Psoas muscle (tissue), 8 donors: ENCODE measurements around the gene PPRC1. TPM values are rescaled to one million over a fixed set of nuclear protein-coding genes. Genes with fewer than 3 reads are reported as not detected.

Experiments used
- ATAC-seq, 4 donors: fragments of 200-7000 bp; cut with Tn5 transposase; one replicate each; pipeline ENCODE4 v1.9.1; 2020; ENCODE audit warnings: moderate library complexity in 3 of 4, mild to moderate bottlenecking in 2 of 4
- DNase-seq, 2 donors: peaks; one replicate each; pipeline ENCODE4 v3.0.0-alpha.2; 2020
- H3K27ac ChIP-seq: fragments of 200-600 bp; one replicate; pipeline ENCODE4 v1.8.0; 2022
- H3K27me3 ChIP-seq, 3 donors: fragments of 200-600 bp in 1 of 3; one replicate each; pipeline versions ENCODE4 v1.6.1 to v1.8.0; 2013 to 2022; ENCODE audit warnings: low read length in 2 of 3, mild to moderate bottlenecking in 2 of 3, moderate library complexity in 1 of 3; ENCODE audit not compliant: insufficient read depth in 3 of 3
- H3K36me3 ChIP-seq, 2 donors: fragments of 200-600 bp in 1 of 2; one replicate each; pipeline versions ENCODE4 v1.6.1 to v1.8.0; 2013 to 2022; ENCODE audit warnings: low read depth in 1 of 2, mild to moderate bottlenecking in 1 of 2, moderate library complexity in 1 of 2; ENCODE audit not compliant: insufficient read depth in 1 of 2
- H3K4me1 ChIP-seq: fragments of 200-600 bp; one replicate; pipeline ENCODE4 v1.8.0; 2022
- H3K4me3 ChIP-seq: fragments of 200-600 bp; one replicate; pipeline ENCODE4 v1.8.0; 2022; ENCODE audit warnings: mild to moderate bottlenecking
- H3K9me3 ChIP-seq: fragments of 200-600 bp; one replicate; pipeline ENCODE4 v1.8.0; 2022
- CTCF ChIP-seq: fragments of 200-600 bp; IDR thresholded peaks from one replicate; pipeline ENCODE4 v1.8.0; 2022; ENCODE audit warnings: antibody characterized with exemption
- WGBS, 3 donors: extraction: QIAGEN DNeasy Blood & Tissue Kit; methylation state at CpG; one replicate each; pipeline versions ENCODE4 v1.1.6 to v1.1.7; 2013; 5-methylcytosine and 5-hydroxymethylcytosine counted together
- intact Hi-C, 2 donors: fragments of 100-400 bp; cut with DNase I; formaldehyde crosslinking; loops; one replicate each; pipeline versions ENCODE4 v1.11.0 to v1.14.2; 2022
- polyA plus RNA-seq, 3 donors: library from polyadenylated mRNA; stranded (reverse); fragments of 200-250 nt; gene quantifications; one replicate each; pipeline ENCODE4 v1.2.3, GENCODE V29; 2013
- total RNA-seq, 4 donors: library from RNA; stranded (reverse); fragmentation: NEBNext Ultra II Directional in 2 of 4; extraction: Animal tissue kit (Norgen Biotek cat#: 25700) in 2 of 4; gene quantifications; one replicate each; pipeline versions ENCODE4 v1.2.1 to v1.2.4, GENCODE V29; 2021 to 2023
- donor health status: healthy with polysubstance abuse.
- donor health status: DM: no; HTN: no; CAD: no; lungs with moderate emphysema.
- donor health status: Bipolar disorder and iron deficiency.
- donor health status: healthy.
- donor health status: DM: yes; HTN: yes; CAD: no.
- donor health status: DM: no; HTN: no; CAD: no.
- donor health status: DM: no; HTN: no; CAD: no.
- donor health status: DM: yes; HTN: yes; CAD: no.

The PPRC1 gene
- total and polyA plus RNA-seq, 7 donors: 14.7 to 57.5 (median 27.2) TPM

GRCh38 chr10:102135956-102136526, 3.2 kb downstream of the PPRC1 start:
- 54 to 72% (median 66%) methylated on average over 7 of the region's 7 CpGs for WGBS, 3 donors
- Histone ChIP-seq H3K9me3 (no peaks in the 10 kb centered on the region), H3K27ac (no peak overlapping the region), H3K4me3 (no peak overlapping the region), H3K36me3 (peaks cover 0 to 38% of the 10 kb centered on the region in 2 donors), H3K27me3 (no peaks in the 10 kb centered on the region), H3K4me1 (peaks cover 27% of the 10 kb centered on the region)
- ATAC-seq (no peak), DNase-seq (no peak)
- TF ChIP-seq CTCF: no peak
- intact Hi-C loops: loop anchor here (2.0 kb wide), 1 partner anchor 15 kb away; no protein-coding TSS in a partner anchor

GRCh38 chr10:102139281-102140110, 6.7 kb downstream of the PPRC1 start:
- DNase-seq: no peak
- no peak for TF ChIP-seq CTCF
- no peak for ATAC-seq
- intact Hi-C loops: no loop called here
- no peak overlapping the region for H3K4me3 ChIP-seq
- peaks cover 22% of the 10 kb centered on the region for H3K4me1 ChIP-seq
- H3K27me3 ChIP-seq: no peaks in the 10 kb centered on the region
- H3K9me3 ChIP-seq: no peaks in the 10 kb centered on the region
- 89 to 94% (median 91%) methylated on average over 15 of the region's 15 CpGs for WGBS, 3 donors
- H3K36me3 ChIP-seq: peaks cover 0 to 73% of the 10 kb centered on the region in 2 donors
- H3K27ac ChIP-seq: no peak overlapping the region

- ATAC-seq: no peak
- peaks cover 0 to 80% of the 10 kb centered on the region in 2 donors for H3K36me3 ChIP-seq
- no peak overlapping the region for H3K27ac ChIP-seq
- H3K9me3 ChIP-seq: no peaks in the 10 kb centered on the region
- TF ChIP-seq CTCF: no peak
- intact Hi-C loops: no loop called here
- 76 to 93% (median 84%) methylated on average over 4 of the region's 4 CpGs for WGBS, 3 donors
- no peaks in the 10 kb centered on the region for H3K27me3 ChIP-seq
- no peak for DNase-seq
- H3K4me1 ChIP-seq: peaks cover 15% of the 10 kb centered on the region
- H3K4me3 ChIP-seq: no peak overlapping the region
Observed at GRCh38 chr10:102140218-102140617, 7.4 kb downstream of the PPRC1 start.

- no peak overlapping the region for H3K4me3 ChIP-seq
- intact Hi-C loops: no loop called here
- H3K9me3 ChIP-seq: no peaks in the 10 kb centered on the region
- 89 to 91% (median 90%) methylated on average over 5 of the region's 5 CpGs for WGBS, 3 donors
- H3K4me1 ChIP-seq: peaks cover 9% of the 10 kb centered on the region
- DNase-seq (no peak), ATAC-seq (no peak)
- H3K27ac ChIP-seq: no peak overlapping the region
- no peak for TF ChIP-seq CTCF
- no peaks in the 10 kb centered on the region for H3K27me3 ChIP-seq
- peaks cover 0 to 86% of the 10 kb centered on the region in 2 donors for H3K36me3 ChIP-seq
Observed at GRCh38 chr10:102140913-102141540, 8.2 kb downstream of the PPRC1 start.
